Adrenal gland (tissue), 12 donors: Measurements from ENCODE around the gene UBE2D1. TPM values are rescaled to one million over a fixed set of nuclear protein-coding genes. Genes with fewer than 3 reads are reported as not detected.
"Not testable (repeated sequence)": the region's sequence is repeated elsewhere in the genome, so short reads cannot be mapped to it uniquely, and the experiment has no call there.

Experiments
- DNase-seq, 7 donors: peaks; one replicate each; pipeline ENCODE4 v3.0.0-alpha.2; 2019 to 2020
- H3K27ac ChIP-seq, 5 donors: fragments of 200-600 bp; sonication (generic) in 4 of 5; 1 replicate in 3 of 5; 2 replicates in 2 of 5; pipeline versions ENCODE4 v1.5.1 to v1.8.0; 2016 to 2020; ENCODE audit warnings: mild to moderate bottlenecking in 1 of 5
- H3K27me3 ChIP-seq: fragments of 200-600 bp; 2 replicates; pipeline ENCODE4 v1.8.0; 2021
- H3K36me3 ChIP-seq, 2 donors: fragments of 200-600 bp; replicated peaks in 1 of 2; 1 replicate in 1 of 2; 2 replicates in 1 of 2; pipeline versions ENCODE4 v1.5.1 to v1.8.0; 2018 to 2022
- H3K4me1 ChIP-seq, 2 donors: fragments of 200-600 bp; replicated peaks in 1 of 2; 1 replicate in 1 of 2; 2 replicates in 1 of 2; pipeline versions ENCODE4 v1.5.1 to v1.8.0; 2018 to 2021
- H3K4me3 ChIP-seq, 4 donors: fragments of 200-600 bp; sonication (generic) in 3 of 4; one replicate each; pipeline ENCODE4 v1.5.1; 2016 to 2018
- H3K9me3 ChIP-seq, 3 donors: fragments of 200-600 bp; sonication (generic) in 1 of 3; replicated peaks in 1 of 3; 1 replicate in 2 of 3; 2 replicates in 1 of 3; pipeline versions ENCODE4 v1.5.1 to v1.8.0; 2016 to 2021
- CTCF ChIP-seq, 6 experiments: fragments of 450-650 bp in 4 of 6; fragments of 200-600 bp in 2 of 6; sonication (generic) in 1 of 6; IDR thresholded peaks; 1 replicate in 5 of 6; 2 replicates in 1 of 6; pipeline versions ENCODE4 v1.5.1 to v1.8.0; 2016 to 2021; ENCODE audit warnings: antibody characterized with exemption in 6 of 6, mild to moderate bottlenecking in 2 of 6, moderate library complexity in 1 of 6
- POLR2A ChIP-seq, 2 donors: fragments of 450-650 bp; IDR thresholded peaks; one replicate each; pipeline ENCODE4 v1.6.1; 2017; ENCODE audit warnings: antibody characterized with exemption in 2 of 2, mild to moderate bottlenecking in 2 of 2, moderate library complexity in 1 of 2
- WGBS, 4 donors: extraction: QIAGEN DNeasy Blood & Tissue Kit in 2 of 4; methylation state at CpG; one replicate each; pipeline versions ENCODE4 v1.1.5 to v1.1.7; 2013 to 2017; 5-methylcytosine and 5-hydroxymethylcytosine counted together
- intact Hi-C, 2 donors: fragments of 100-400 bp; cut with DNase I; formaldehyde crosslinking; loops; one replicate each; pipeline versions ENCODE4 v1.14.1 to v1.15.0; 2022 to 2023
- polyA plus RNA-seq, 3 donors: library from polyadenylated mRNA; stranded (reverse); fragments of 200-250 nt in 2 of 3; fragments of 350-450 nt in 1 of 3; fragmentation: Illumina TruSeq in 1 of 3; extraction: RNeasy Lipid Tissue Mini Kit (QIAGEN cat#74804) in 1 of 3; gene quantifications; one replicate each; pipeline ENCODE4 v1.2.3, GENCODE V29; 2013 to 2014
- total RNA-seq, 9 donors: library from RNA; depleted of rRNA in 4 of 9; stranded (reverse); fragments of >200 nt in 4 of 9; fragments of 120-200 nt in 1 of 9; fragmentation: NEBNext Ultra II Directional in 1 of 9; extraction: Animal tissue kit (Norgen Biotek cat#: 25700) in 1 of 9; gene quantifications; one replicate each; pipeline versions ENCODE4 v1.1.0 to v1.2.4, GENCODE V29; 2013 to 2023
- donor health status: healthy with polysubstance abuse.
- donor health status: Bipolar disorder and iron deficiency.
- donor health status: DM: yes; HTN: yes; CAD: no.
- donor health status: DM: no; HTN: no; CAD: no.
- donor health status: DM: no; HTN: no; CAD: no.
- donor health status: DM: yes; HTN: yes; CAD: no.

UBE2D1 gene
- total and polyA plus RNA-seq, 12 donors: 9.2 to 33.8 (median 19.4) TPM

- Histone ChIP-seq H3K4me1 (no peaks in the 10 kb centered on the region), H3K9me3 (no peaks in the 10 kb centered on the region), H3K36me3 (no peaks in the 10 kb centered on the region), H3K4me3 (no peak overlapping the region), H3K27ac (no peak overlapping the region), H3K27me3 (no peaks in the 10 kb centered on the region)
- TF ChIP-seq CTCF (IDR thresholded peaks at IDR 0.05) (no peak), POLR2A (IDR thresholded peaks at IDR 0.05) (no peak)
- 45 to 58% (median 54%) methylated on average over 2 of the region's 2 CpGs for WGBS, 4 donors
- intact Hi-C loops: no loop called here
- no peak for DNase-seq
Observed at GRCh38 chr10:58412502-58412961, 77.7 kb downstream of the UBE2D1 start.

DNA sequence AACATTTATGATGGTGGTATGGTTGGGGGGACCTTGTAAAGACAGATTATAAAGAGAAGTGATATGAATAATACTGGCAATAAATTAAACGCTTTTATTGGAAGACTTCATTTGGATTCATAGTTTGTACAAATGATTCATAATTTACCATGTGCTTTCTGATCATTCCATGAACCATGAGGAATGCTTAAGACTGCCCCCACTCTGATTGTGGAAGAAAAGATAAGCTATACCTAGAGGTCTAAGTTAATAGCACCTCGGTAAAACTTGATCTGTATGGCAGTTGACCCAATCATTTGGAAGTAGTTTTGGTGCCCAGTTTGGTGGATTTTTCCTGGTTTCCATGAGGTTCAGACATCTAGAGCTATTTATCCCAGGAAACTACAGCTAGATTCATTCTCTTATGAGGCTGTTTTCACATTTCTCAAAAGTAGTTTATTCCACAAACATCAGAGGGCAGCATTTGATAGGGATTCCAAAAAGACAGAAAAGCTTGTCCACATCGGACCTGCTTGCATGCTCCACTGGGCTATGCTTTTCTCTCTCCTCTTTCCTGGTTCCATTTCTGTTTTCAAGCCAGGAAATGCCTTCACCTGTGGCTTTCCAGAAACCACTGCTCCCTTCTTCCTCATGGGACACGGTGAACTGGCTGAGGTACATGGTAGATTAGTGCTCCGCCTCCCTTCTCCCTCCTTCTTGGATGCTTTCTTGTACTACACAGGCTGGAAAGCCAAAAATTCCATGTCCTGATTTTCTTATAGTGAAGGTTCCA is 79.7 kb downstream of the UBE2D1 start:
- no peak overlapping the region for H3K4me3 ChIP-seq
- WGBS, 4 donors: 42 to 53% (median 48%) methylated on average over 5 of the region's 5 CpGs
- DNase-seq: no peak
- H3K27ac ChIP-seq: no peak overlapping the region
- peak in 4 of 6 experiments; percentile 14 to 49 (median 42) for TF ChIP-seq CTCF (IDR thresholded peaks at IDR 0.05)
- TF ChIP-seq POLR2A (IDR thresholded peaks at IDR 0.05): no peak
- H3K9me3 ChIP-seq: no peaks in the 10 kb centered on the region
- intact Hi-C loops: no loop called here
- no peaks in the 10 kb centered on the region for H3K4me1 ChIP-seq
- no peaks in the 10 kb centered on the region for H3K36me3 ChIP-seq
- no peaks in the 10 kb centered on the region for H3K27me3 ChIP-seq

DNA sequence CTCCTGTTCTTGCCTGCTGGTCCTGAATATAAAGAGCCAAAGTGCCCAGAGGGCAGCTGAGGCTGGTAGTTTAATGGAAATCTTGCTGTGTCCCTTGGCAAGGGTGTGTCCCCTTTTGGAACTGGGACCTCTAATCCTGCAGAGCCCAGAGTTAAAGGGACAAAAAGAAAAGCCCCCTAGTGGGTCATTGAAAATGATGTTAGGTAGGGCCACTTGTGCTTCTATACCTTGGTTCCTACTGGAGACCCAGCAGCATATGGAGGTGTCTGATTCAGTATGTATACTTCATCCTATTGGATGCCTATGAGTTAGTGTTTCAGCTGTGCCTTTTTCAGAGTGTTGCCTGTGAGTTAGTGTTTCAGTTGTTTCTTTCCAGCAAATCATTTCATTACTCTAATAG is 81.0 kb downstream of the UBE2D1 start:
- intact Hi-C loops: no loop called here
- H3K4me3 ChIP-seq: no peak overlapping the region

GRCh38 chr10:58417902-58418301 is 83.1 kb downstream of the UBE2D1 start:
- H3K27ac ChIP-seq, H3K27me3 ChIP-seq, DNase-seq, H3K9me3 ChIP-seq, H3K4me3 ChIP-seq, intact Hi-C loops, H3K36me3 ChIP-seq, H3K4me1 ChIP-seq: not testable (repeated sequence)
- WGBS, 4 donors: 81 to 89% (median 83%) methylated on average over 2 of the region's 2 CpGs

More for the DNA sequence above, 81.0 kb downstream of the UBE2D1 start:
- no peak for TF ChIP-seq CTCF (IDR thresholded peaks at IDR 0.05)
- no peak for TF ChIP-seq POLR2A (IDR thresholded peaks at IDR 0.05)
- no peak overlapping the region for H3K27ac ChIP-seq
- H3K9me3 ChIP-seq: no peaks in the 10 kb centered on the region
- no peaks in the 10 kb centered on the region for H3K4me1 ChIP-seq
- H3K36me3 ChIP-seq: no peaks in the 10 kb centered on the region
- no peaks in the 10 kb centered on the region for H3K27me3 ChIP-seq
- DNase-seq: no peak

Other genes starting within 250 kb of the UBE2D1 start
- gene IPMK, start 67.1 kb upstream of the UBE2D1 start, total RNA-seq: 1 to 10 TPM; 2.0 to 6.6 (median 5.3) TPM
- gene IPMK, start 67.1 kb upstream of the UBE2D1 start, polyA plus RNA-seq: 1 to 10 TPM; 1.0 to 4.6 (median 1.3) TPM
- 100 to 1,000 TPM in 1 of 9 donors, 10 to 100 TPM in 8; 11.0 to 156 (median 41.6) TPM for gene CISD1, start 65.8 kb upstream of the UBE2D1 start, total RNA-seq
- gene CISD1, start 65.8 kb upstream of the UBE2D1 start, polyA plus RNA-seq: 100 to 1,000 TPM in 1 of 3 donors, 10 to 100 TPM in 2; 10.5 to 138 (median 11.6) TPM
- 10 to 100 TPM; 16.2 to 55.7 (median 34.3) TPM for gene TFAM, start 50.4 kb downstream of the UBE2D1 start, total RNA-seq
- gene TFAM, start 50.4 kb downstream of the UBE2D1 start, polyA plus RNA-seq: 10 to 100 TPM in 1 of 3 donors, 1 to 10 TPM in 2; 4.3 to 35.0 (median 5.8) TPM
- 10 to 100 TPM in 5 of 9 donors, 1 to 10 TPM in 4; 5.9 to 25.9 (median 12.8) TPM for gene BICC1, start 177.9 kb downstream of the UBE2D1 start, total RNA-seq
- 1 to 10 TPM; 4.5 to 5.9 (median 5.7) TPM for gene BICC1, start 177.9 kb downstream of the UBE2D1 start, polyA plus RNA-seq